Stimulated activated CD4-positive, alpha-beta T cell treated with anti-CD3 and anti-CD28 coated beads, Interleukin-4, amount 100 ng/mL, for 1 hour (primary cell): ENCODE results near the gene ZNF580.
A peak's percentile ranks its signal among the peaks of the same experiment; 100 is the strongest.

Experiments used
- DNase-seq: peaks from one replicate; pipeline ENCODE4 v3.0.0-alpha.2; 2020

The ZNF580 gene

GRCh38 chr19:55648585-55649267 lies 7.9 kb downstream of the ZNF580 start:
- DNase-seq: no peak

- no peak for DNase-seq
Observed at GRCh38 chr19:55649268-55650125, 8.7 kb downstream of the ZNF580 start.

GRCh38 chr19:55650126-55650557 lies 9.3 kb downstream of the ZNF580 start:
- no peak for DNase-seq

- no peak for DNase-seq
Observed at GRCh38 chr19:55650602-55651230, 9.9 kb downstream of the ZNF580 start.

- no peak for DNase-seq
Observed at GRCh38 chr19:55651236-55651635, 10.4 kb downstream of the ZNF580 start.

- DNase-seq: no peak
Observed at GRCh38 chr19:55652311-55653128, 11.7 kb downstream of the ZNF580 start.

GRCh38 chr19:55653651-55654322 lies 13.0 kb downstream of the ZNF580 start:
- peak; percentile 98 for DNase-seq

- DNase-seq: peak; percentile 100
Observed at GRCh38 chr19:55654323-55654867, 13.6 kb downstream of the ZNF580 start.

- DNase-seq: peak; percentile 97
Observed at GRCh38 chr19:55654868-55655647, 14.3 kb downstream of the ZNF580 start, which contains the start of gene U2AF2. TSS of gene U2AF2 (plus strand) at chr19:55655035. CDS start at chr19:55655105, 70 bp downstream.

- no peak for DNase-seq
Observed at GRCh38 chr19:55655648-55656040, 14.8 kb downstream of the ZNF580 start.

- DNase-seq: no peak
Observed at GRCh38 chr19:55656552-55656951, 15.8 kb downstream of the ZNF580 start.

- DNase-seq: no peak
Observed at GRCh38 chr19:55656988-55657747, 16.4 kb downstream of the ZNF580 start.

GRCh38 chr19:55658846-55659459 lies 18.2 kb downstream of the ZNF580 start:
- DNase-seq: no peak

- no peak for DNase-seq
Observed at GRCh38 chr19:55659822-55660221, 19.0 kb downstream of the ZNF580 start.

- DNase-seq: no peak
Observed at GRCh38 chr19:55660404-55660803, 19.6 kb downstream of the ZNF580 start.

GRCh38 chr19:55660991-55661390 lies 20.2 kb downstream of the ZNF580 start:
- no peak for DNase-seq

- no peak for DNase-seq
Observed at GRCh38 chr19:55661826-55662225, 21.0 kb downstream of the ZNF580 start.

- no peak for DNase-seq
Observed at GRCh38 chr19:55663846-55664536, 23.2 kb downstream of the ZNF580 start.
